Glomerular visceral epithelial cell (primary cell): ENCODE measurements around the gene BCL7A.
"Not testable (repeated sequence)": the region's sequence is repeated elsewhere in the genome, so short reads cannot be mapped to it uniquely, and the experiment has no call there.

Experiments
- DNase-seq: peaks from one replicate; pipeline ENCODE4 v3.0.0-alpha.2; 2016; ENCODE audit errors: extremely low spot score

Gene BCL7A

DNA sequence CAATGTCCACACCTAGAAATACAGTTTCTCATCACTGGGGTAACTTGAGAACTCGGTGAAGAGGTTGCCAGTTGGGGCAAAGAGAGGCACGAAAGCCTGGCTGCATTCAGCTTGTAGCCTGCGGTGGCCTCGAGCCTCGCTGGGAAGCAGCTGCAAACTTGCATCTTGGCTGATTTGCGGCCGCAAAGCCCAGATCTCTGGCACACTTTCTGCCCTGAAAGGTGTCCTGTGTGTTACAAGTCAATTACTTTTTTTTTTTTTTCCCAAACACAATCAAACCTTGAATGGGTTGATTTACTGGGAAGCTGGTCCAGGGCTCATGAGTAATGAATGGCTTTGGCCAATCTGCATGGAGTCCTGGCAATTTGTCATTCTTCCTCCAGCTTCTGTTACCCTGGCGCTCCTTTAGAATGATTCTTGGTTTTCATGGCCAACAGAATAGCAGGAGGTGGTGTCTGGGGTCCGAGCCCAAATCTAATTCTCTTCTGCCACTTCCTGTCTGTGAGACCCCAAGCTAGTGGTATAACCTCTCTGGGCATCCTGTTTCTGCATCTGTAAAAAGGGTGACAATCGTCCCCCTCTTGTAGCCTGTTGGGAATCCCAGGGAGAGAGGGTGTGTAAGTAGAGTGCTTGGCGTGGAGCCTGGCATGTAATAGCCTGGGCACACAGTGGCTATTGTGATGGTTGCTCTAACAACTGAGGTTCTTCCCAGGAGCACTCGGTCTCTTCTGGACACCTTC is 6.7 kb downstream of the BCL7A start:
- no peak for DNase-seq

DNA sequence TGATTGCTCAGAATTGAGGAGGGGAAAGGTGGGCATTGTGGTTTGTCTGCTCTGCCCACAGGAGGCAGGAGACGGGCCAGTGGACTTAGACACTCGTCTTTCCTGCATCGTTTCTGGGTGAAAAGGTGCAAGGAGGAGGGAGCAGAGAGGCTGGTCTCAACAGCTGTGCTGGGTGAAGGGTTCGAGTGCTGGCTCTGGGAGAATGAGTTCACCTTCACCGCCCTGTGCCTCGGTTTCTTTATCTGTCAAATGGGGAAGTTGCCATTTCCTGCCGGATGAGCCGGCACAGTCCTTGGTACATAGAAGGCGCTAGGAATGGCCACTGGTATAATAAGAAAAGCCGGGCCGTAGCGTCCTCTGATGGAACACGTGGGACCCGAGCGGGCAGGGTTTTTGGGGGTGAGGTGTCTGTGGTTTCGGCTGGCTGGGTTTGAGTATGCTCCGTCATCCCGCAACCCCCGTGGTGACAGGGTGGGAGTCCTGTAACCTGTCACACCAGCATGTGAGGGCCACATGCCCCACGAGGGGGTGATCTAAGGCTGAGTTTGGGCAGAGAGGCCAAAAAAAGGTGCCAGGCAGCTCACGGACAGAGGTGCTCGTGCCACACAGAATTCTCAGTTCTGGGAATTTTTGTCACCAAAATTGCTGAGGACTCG is 7.3 kb downstream of the BCL7A start:
- no peak for DNase-seq

DNA sequence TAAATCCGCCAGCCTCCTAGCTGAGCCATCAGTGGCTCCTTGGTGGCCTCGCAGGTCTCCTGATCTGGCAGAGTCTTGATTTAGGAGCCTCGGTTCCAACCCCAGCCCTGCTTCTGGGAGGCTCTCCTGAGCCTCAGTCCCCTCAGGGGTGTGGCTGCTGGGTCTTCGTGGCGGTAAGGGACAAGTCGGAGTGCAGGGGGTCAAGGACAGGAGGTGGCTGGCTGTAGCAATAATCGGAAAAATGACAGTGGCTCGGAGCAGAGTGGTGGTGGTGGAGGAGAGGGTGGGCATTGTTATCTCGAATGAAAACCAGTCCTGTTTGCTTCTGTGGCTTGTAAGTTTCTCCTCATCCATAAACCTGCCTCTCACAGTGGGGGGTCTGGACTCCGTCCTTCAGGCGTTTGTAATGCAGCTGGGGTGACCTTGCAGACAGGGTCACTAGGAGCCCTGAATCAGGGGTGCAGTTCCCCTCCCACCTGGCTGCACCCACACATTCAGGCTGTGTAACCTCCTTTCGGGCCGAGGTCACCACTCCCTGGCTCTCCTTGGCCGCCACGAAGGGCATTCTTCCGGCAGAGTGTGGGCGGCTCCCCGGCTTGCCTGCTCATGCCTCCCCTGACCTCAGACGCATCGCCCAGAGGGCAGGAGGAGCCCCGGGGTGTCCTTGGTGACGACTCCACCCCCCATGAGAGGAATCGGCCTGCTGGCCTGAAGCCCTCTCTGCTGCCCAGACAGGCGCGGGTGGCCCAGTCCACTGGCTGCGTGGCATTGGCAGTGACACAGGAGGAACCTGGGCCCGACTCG is 8.1 kb downstream of the BCL7A start:
- DNase-seq: peak; percentile 53

DNA sequence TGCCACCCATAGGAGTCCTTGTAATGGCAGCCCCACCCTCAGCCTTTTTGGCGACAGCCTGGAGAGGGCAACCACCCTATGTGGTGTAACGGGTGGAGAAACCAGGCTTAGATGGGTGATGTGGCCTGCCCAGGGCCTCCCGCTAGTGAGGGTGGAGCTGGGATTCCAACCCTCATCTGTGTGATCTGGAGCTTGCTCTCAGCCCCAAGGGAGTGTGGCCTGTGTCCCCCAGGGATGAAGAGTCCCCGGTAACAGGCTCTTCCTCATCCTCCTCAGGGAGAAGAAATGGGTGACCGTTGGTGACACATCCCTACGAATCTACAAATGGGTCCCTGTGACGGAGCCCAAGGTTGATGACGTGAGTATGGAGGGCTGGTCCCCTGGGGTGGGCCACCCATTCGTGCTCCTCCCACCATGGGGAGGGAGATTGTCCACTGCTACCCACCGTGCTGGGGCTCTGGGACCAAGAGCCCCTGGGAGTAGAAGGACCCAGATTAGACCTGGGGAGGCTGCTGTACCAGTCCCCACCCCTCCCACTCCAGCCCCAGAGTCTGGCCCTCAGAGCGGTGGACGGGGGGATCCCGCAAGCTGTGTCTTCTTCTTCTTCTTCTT is 8.8 kb downstream of the BCL7A start:
- DNase-seq: no peak

DNA sequence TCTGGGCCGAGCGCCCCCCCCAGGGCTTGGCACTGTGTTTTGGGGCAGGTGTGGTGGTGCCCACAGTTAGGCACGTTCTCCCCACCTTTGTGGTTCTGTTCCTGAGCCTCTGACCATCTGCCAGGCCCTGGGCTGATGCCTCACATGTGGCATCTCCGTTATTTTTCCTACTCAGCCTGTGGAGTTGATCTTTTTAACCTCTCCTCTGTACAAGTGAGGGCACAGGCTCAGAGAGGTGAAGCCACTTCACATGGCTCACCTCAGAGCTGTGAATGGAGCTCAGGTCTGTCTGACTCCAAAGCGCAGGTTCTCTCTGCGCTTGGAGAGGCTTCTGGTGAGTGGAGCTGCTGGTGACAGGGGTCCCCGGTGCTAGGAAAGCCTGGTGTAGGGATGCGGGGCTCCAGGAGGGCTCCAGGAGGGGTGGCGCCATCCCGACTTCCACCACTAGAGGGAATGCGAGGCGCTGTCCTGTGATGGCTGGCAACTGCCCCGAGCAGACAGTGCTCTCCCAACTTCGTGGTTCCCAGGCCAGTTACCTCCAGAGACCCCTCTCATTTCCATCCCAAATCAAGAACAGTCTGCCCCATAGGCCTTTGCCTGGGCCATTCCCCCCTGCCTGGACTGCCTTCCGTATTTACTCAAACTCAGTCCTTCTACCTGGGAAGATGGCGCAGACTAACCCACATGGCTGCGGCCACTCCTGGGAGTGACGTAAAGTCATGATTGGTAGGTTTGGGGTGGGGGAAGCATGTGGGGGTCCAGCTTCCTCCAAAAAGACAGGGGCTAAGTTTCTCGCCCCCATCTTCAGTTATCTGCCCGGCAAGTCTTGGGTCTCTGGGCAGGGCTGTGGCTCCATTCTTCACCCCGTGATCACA is 9.9 kb downstream of the BCL7A start:
- DNase-seq: peak; percentile 38

DNA sequence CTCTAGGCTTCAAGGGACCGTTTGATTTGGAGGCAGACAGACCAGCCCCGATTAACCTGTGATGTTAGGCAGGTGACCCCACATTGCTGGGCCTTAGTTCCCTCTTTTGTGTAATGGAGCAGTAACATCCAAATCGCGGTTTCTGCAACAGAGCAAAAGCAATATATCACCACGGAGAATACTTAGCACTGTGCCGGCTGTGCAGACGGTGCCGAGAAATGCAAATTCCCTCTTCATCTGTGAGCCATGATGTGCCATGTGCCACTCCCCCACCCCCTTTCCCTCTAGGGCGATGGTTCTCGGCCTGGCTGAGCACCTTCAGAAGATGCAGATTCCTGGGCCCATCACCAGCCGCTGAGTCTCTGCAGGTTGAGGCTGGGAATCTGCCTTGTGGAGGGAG is 10.9 kb downstream of the BCL7A start:
- DNase-seq: no peak

DNA sequence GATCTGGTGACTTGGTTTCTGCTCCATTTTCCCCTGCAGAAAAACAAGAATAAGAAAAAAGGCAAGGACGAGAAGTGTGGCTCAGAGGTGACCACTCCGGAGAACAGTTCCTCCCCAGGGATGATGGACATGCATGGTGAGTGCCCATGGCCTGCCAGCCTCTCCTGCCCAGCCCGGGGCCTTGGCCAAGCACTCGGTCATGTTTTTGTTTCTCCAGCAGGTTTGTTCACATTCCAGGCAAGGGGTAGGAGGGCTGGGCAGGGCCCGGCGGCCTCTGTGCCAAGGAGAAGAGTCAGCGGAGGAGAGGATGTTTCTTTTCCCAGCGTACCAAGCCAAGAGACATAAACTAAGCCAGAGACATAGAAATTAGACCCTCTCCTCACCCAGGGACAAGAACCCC is 13.6 kb downstream of the BCL7A start:
- DNase-seq: no peak

DNA sequence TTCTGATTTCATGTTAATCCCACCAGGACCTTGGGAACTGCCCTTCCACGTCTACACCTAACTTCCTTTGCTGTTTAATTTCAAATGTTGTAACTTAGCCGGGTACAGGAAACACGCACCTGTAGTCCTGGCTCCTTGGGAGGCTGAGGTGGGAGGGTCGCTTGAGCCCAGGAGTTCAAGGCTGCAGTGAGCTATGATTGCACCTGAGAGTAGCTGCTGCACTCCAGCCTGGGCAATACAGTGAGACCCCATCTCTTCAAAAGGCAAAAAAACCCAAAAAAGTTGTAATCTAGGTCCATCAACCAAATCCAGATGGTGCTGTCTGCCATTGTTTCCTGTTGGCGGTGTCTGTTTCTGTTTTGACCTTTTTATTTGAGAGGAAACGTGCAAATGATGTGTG is 14.5 kb downstream of the BCL7A start:
- DNase-seq: no peak

DNA sequence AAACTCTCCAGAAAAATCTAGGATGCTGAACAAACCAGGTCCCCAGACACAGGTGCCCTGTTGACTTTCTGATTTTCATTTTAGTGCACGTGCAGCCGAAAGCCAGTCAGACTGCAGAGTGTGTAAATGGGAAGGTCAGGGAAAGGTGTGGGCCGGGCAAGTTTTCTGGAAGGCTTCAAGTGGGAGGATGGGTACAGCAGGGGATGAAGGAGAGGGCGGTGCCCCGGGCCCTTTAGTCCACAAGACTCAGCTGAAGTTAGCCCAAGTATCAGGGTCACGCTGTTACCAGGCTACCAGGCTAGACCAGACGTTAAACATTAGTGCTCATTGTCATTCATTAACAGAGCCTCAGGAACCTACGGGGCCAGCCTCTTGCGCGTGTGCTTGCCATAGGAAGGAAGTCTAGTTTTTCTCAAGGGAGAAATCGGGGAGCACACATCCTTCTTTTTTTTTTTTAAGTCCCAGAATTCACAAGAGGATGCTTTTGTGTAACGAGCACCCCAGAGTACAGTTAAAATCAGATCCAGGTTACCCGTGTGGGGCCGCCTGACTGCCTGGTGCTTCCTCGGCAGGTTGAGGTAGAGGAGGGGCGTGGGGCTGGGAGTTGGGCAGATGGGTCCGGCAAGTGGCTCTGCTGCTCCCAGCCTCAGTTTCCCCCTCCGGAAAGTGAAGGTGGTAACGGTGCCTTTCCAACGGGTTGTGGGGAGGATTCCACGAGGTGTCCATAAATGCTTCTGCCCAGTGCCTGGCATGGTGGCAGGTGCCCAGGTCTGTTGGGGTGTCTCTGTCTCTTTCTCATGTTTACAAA is 19.1 kb downstream of the BCL7A start:
- peak; percentile 87 for DNase-seq

DNA sequence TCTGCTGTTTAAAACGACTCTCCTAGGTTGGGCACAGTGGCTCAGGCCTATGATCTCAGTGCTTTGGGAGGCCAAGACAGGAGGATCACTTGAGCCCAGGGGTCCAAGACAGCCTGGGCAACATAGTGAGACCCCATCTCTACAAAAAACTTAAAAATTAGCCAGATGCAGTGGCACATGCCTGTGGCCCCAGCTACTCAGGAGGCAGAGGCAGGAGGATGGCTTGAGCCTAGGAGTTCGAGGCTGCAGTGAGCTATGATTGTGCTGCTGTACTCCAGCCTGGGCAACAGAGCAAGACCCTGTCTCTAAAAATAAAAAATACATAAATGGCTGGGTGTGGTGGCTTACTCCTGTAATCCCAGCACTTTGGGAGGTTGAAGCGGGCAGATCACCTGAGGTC is 19.8 kb downstream of the BCL7A start:
- DNase-seq: not testable (repeated sequence)

DNA sequence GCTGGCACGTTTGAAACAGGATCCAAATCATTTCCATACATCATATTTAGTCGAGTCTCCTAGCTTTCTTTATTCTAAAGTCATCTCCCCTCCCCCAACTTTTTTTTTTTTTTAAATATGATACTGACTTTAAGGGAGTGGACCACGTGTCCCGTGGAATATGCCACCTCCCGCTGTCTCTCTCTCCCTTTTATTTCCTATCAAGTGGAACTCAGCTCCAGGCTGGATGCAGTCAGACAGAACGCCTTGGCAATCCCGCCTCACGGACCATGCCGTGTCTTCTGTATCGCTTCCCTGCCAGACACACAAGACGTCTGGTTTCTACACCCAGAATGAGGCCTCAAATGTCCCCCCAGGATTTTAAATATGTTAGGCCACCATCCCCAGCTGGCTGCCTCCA is 21.2 kb downstream of the BCL7A start:
- no peak for DNase-seq

DNA sequence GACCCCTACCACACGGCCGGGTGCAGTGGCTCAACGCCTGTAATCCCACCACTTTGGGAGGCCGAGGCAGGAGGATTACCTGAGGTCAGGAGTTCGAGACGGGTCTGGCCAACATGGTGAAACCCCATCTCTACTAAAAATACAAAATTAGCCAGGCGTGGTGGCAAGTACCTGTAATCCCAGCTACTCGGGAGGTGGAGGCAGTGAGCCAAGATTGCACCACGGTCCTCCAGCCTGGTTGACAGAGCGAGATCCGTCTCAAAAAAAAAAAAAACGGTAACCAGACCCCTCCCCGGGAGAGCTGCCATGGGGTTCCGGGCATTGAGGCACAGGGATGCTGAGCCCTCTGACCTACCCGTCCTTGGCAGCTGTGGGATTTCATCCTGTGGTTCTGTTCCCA is 21.8 kb downstream of the BCL7A start:
- DNase-seq: no peak

DNA sequence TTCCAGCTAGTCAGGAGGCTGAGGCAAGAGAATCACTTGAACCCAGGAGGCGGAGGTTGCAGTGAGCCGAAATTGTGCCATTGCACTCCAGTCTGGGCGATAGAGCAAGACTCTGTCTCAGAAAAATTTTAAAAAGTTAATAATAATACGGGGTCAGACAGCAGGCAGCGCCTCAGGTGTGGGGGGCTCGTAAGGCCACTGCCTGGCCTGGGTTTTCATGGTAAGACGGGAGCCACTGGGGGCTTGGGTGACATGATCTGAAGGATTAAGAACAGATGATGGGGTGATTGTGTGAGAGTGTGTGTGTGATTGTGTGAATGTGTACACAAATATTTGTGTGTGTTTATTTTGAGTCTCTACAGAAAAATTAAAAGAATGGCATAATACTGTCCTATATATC is 23.6 kb downstream of the BCL7A start:
- DNase-seq: no peak

DNA sequence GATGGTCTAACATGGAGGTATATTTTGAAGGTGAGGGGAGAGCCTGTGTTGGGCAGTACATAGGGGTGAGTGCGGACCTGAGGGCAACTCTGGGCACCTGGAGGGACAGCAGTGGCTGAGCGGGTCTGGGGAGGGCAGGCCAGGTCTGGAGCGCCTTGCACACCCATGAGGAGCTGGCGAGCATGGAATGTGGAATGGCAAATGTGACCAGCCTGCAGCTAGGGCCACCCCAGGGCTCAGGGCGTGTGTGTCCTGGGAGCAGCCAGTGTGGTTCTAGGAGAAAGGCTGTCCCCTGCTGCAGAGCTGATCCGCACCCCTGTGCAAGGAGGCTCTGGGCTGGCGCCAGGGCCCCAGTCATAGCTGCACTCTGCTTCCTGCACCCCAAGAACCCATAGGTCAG is 24.5 kb downstream of the BCL7A start:
- DNase-seq: no peak

DNA sequence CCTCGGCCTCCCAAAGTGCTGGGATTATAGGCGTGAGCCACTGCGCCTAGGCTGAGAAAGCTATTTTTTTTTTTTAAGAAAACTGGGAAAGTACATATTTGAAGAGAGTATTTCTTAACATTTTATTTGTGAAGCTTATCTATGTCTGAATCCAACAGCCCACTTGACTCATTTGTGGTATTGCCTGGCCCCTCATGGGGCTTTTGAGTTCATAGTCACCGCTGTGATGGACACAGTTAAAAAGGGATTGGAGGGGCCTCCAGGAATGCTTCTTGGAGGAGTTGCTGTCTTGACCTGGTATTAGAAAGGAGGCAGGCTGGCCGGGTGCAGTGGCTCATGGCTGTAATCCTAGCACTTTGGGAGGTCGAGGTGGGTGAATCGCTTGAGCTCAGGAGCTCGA is 26.5 kb downstream of the BCL7A start:
- no peak for DNase-seq

DNA sequence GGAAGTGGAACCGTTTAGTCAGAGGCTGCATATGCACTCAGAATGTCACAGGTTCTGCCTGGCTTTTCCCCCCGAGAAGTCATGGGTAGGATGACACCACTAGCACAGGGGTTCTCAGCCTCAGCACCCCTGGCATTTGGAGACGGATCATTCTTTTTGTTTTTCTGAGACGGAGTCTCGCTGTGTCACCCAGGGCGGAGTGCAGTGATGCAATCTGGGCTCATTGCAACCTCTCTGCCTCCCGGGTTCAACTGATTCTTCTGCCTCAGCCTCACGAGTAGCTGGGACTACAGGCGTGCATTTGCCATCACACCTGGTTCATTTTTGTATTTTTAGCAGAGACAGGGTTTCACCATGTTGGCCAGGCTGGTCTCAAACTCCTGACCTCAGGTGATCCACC is 28.1 kb downstream of the BCL7A start:
- no peak for DNase-seq

DNA sequence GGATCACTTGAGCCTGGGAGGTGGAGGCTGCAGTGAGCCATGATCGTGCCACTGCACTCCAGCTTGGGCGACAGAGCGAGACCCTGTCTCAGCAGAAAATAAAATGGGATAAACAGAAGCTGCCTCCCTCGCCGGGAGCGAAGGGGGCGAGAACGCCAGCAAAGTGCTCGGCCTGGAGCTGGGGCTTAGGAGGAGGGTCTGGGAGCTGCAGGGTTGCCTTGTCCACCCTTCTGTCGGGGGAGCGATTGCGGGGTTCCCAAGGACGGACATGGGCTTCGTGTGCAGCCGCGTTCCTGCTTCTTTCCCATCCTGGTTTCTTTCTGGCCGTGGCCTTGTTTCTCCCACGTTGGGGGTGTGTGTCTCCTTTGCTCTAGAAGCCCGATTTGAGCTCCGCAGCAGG is 29.0 kb downstream of the BCL7A start:
- DNase-seq: no peak

DNA sequence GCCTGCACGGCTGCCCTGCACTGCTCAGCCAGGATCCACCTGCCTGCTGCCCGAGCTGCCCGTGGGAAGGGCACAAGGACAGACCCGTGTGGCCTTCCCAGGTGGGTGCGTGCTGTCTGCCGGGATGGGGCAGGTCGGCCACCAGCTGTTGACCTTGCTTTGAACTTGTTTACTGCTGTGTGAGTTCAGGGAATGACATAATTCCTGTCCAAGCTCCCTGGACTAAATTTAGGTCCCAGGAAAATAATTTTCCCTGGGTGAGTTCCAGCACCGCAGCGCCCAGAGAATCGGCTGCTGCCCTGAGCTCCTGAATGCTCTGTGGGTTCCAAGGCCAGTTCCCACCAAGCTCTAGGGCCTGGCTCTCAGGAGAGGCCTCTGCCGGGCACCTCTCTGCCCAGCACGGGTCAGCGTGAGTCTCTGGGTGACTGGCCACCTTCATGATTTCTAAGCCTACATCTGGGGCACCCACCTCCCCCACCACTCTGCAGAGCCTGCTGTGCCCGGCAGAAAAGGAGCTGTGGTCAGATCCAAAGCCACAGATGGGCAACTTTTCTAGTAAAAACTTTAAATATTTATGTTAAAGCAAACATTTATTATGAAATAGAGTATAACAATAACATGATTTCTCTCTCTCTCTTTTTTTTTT is 29.7 kb downstream of the BCL7A start:
- DNase-seq: no peak

DNA sequence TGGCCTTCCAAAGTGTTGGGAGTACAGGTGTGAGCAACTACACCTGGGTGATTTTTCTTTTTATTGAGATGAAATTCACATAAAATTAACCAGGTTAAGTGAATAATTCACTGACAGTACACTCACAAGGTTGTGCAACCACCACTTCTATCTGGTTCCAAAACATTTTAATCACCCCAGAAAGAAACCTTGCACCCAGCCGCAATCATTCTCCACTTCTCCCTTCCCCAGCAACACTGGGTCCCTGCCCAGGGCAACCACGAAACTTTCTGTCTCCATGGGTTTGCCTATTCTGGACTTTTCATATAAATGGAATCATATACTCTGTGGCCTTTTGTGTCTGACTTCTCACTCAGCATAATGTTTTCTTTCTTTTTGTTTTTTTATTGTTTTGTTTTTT is 30.6 kb downstream of the BCL7A start:
- DNase-seq: no peak

DNA sequence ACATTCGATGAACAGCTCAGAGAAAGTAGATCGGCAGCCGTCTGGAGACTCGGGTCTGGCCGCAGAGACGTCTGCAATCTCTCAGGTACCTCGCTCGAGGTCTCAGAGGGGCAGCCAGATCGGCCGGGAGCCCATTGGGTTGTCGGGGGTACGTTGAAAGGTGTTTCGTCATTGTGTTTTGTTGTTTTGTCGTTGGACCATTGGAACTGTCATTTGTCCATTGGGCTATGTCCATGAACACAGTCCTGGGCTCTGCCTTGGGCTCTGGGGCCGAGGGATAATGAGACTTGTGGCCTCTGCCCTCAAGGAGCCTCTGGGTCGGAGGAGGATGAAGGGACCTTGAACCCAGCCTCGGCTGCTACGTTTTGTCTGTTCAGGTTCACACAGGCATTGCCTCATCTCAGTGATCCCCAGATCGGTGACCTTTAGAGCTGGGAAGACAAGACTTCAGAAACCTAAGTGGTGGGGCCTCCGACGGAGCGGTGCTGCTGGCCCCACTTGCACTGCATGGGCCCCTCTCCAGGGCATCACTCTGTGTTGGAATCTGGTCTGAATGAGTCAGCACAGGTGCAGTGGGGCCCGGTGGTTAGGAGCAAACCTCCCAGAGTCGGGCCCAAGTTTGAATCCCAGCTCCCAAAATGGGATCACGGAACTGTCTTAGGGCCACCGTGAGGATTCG is 33.3 kb downstream of the BCL7A start:
- DNase-seq: no peak
